ENCODE measurements around the gene LGALS3BP.

LGALS3BP gene

GRCh38 chr17:79018370-79018695 is 38.6 kb upstream of the LGALS3BP start:
- TF ChIP-seq CTCF (IDR thresholded peaks at IDR 0.05; ENCODE audit: insufficient read depth, low read length, poor library complexity, severe bottlenecking) (no peak), EZH2phosphoT487 (conservative IDR thresholded peaks at IDR 0.05; ENCODE audit: low read length) (no peak)
- no peaks in the 10 kb centered on the region for H3K27me3 ChIP-seq (ENCODE audit: low read length)
- H3F3A ChIP-seq (ENCODE audit: insufficient read depth): no peaks in the 10 kb centered on the region
- H3K4me3 ChIP-seq (ENCODE audit: insufficient read depth, low read length, poor library complexity, severe bottlenecking): no peak overlapping the region
- no peaks in the 10 kb centered on the region for H3K36me3 ChIP-seq (ENCODE audit: low read length)
- no peaks in the 10 kb centered on the region for H3K79me2 ChIP-seq (ENCODE audit: insufficient read depth, low read length)
- H2AFZ ChIP-seq (ENCODE audit: low read depth, low read length, severe bottlenecking): no peak overlapping the region
- peaks cover 19% of the 10 kb centered on the region for H3K9me3 ChIP-seq (ENCODE audit: insufficient read depth, low read length)
- no peaks in the 10 kb centered on the region for H4K20me1 ChIP-seq (ENCODE audit: low read depth, low read length)
- H3K9ac ChIP-seq (ENCODE audit: low read length): no peak overlapping the region
- H3K9me2 ChIP-seq (replicated peaks; ENCODE audit: insufficient read depth, low read length): no peaks in the 10 kb centered on the region
- H3K27ac ChIP-seq (ENCODE audit: low read depth, low read length): no peak overlapping the region
- no peak overlapping the region for H3K4me2 ChIP-seq (ENCODE audit: low read depth, low read length, poor library complexity, severe bottlenecking)

- H3K36me3 ChIP-seq (ENCODE audit: low read length): no peaks in the 10 kb centered on the region
- H3F3A ChIP-seq (ENCODE audit: insufficient read depth): no peaks in the 10 kb centered on the region
- no peaks in the 10 kb centered on the region for H3K27me3 ChIP-seq (ENCODE audit: low read length)
- H3K27ac ChIP-seq (ENCODE audit: low read depth, low read length): no peak overlapping the region
- TF ChIP-seq CTCF (IDR thresholded peaks at IDR 0.05; ENCODE audit: insufficient read depth, low read length, poor library complexity, severe bottlenecking) (no peak), EZH2phosphoT487 (conservative IDR thresholded peaks at IDR 0.05; ENCODE audit: low read length) (no peak)
- no peaks in the 10 kb centered on the region for H3K79me2 ChIP-seq (ENCODE audit: insufficient read depth, low read length)
- H3K9ac ChIP-seq (ENCODE audit: low read length): no peak overlapping the region
- no peaks in the 10 kb centered on the region for H4K20me1 ChIP-seq (ENCODE audit: low read depth, low read length)
- no peak overlapping the region for H2AFZ ChIP-seq (ENCODE audit: low read depth, low read length, severe bottlenecking)
- no peak overlapping the region for H3K4me3 ChIP-seq (ENCODE audit: insufficient read depth, low read length, poor library complexity, severe bottlenecking)
- no peak overlapping the region for H3K4me2 ChIP-seq (ENCODE audit: low read depth, low read length, poor library complexity, severe bottlenecking)
- no peaks in the 10 kb centered on the region for H3K9me2 ChIP-seq (replicated peaks; ENCODE audit: insufficient read depth, low read length)
- peaks cover 19% of the 10 kb centered on the region for H3K9me3 ChIP-seq (ENCODE audit: insufficient read depth, low read length)
Observed at GRCh38 chr17:79017546-79018369, 38.0 kb upstream of the LGALS3BP start.

- Histone ChIP-seq H3K9ac (ENCODE audit: low read length) (no peak overlapping the region), H3K79me2 (ENCODE audit: insufficient read depth, low read length) (peaks cover 1% of the 10 kb centered on the region), H3K4me2 (ENCODE audit: low read depth, low read length, poor library complexity, severe bottlenecking) (no peak overlapping the region), H3K4me3 (ENCODE audit: insufficient read depth, low read length, poor library complexity, severe bottlenecking) (no peak overlapping the region), H3K9me3 (ENCODE audit: insufficient read depth, low read length) (peaks cover 19% of the 10 kb centered on the region), H3K27ac (ENCODE audit: low read depth, low read length) (no peak overlapping the region), H3K9me2 (replicated peaks; ENCODE audit: insufficient read depth, low read length) (no peaks in the 10 kb centered on the region), H2AFZ (ENCODE audit: low read depth, low read length, severe bottlenecking) (no peak overlapping the region), H4K20me1 (ENCODE audit: low read depth, low read length) (no peaks in the 10 kb centered on the region), H3K36me3 (ENCODE audit: low read length) (no peaks in the 10 kb centered on the region), H3F3A (ENCODE audit: insufficient read depth) (no peaks in the 10 kb centered on the region), H3K27me3 (ENCODE audit: low read length) (no peaks in the 10 kb centered on the region)
- no peak for TF ChIP-seq CTCF (IDR thresholded peaks at IDR 0.05; ENCODE audit: insufficient read depth, low read length, poor library complexity, severe bottlenecking)
- no peak for TF ChIP-seq EZH2phosphoT487 (conservative IDR thresholded peaks at IDR 0.05; ENCODE audit: low read length)
Observed at GRCh38 chr17:79014158-79014758, 34.5 kb upstream of the LGALS3BP start.

All from SU-DHL-6 (cell line).